ENCODE results near the gene IL15RA. TPM values are rescaled to one million over a fixed set of nuclear protein-coding genes. Genes with fewer than 3 reads are reported as not detected.

Gene IL15RA
- total and polyA plus RNA-seq, 4 donors = 6.6 to 10.7 (median 9.4) TPM

- Histone ChIP-seq H3K36me3 (ENCODE audit: control insufficient read depth in 4 of 4, insufficient read depth in 3 of 4, low read depth in 1 of 4, low read length in 3 of 4) (peaks cover 23 to 87% (median 74%) of the 10 kb centered on the region in 4 donors), H3K27me3 (ENCODE audit: control insufficient read depth in 4 of 4, insufficient read depth in 4 of 4, low read length in 3 of 4) (no peaks in the 10 kb centered on the region), H3K9ac (ENCODE audit: low read depth in 1 of 2, low read length in 2 of 2) (no peak overlapping the region), H3K4me3 (ENCODE audit: low read depth in 1 of 3, low read length in 3 of 3) (no peak overlapping the region), H3K27ac (ENCODE audit: low read depth in 1 of 2, low read length in 2 of 2) (no peak overlapping the region), H3K9me3 (ENCODE audit: control insufficient read depth in 4 of 4, low read length in 3 of 4) (no peaks in the 10 kb centered on the region), H3K4me1 (ENCODE audit: control insufficient read depth in 4 of 4, insufficient read depth in 4 of 4, low read length in 3 of 4) (no peaks in the 10 kb centered on the region)
- no peak for TF ChIP-seq FOXA2 (IDR thresholded peaks at IDR 0.05)
- no peak for TF ChIP-seq MAX (IDR thresholded peaks at IDR 0.05)
- TF ChIP-seq REST (IDR thresholded peaks at IDR 0.05) = no peak
- no peak for TF ChIP-seq ZBTB33 (IDR thresholded peaks at IDR 0.05)
- TF ChIP-seq HNF4A (conservative IDR thresholded peaks at IDR 0.05) = no peak
- TF ChIP-seq TAF1 (conservative IDR thresholded peaks at IDR 0.05) = no peak
- no peak for DNase-seq (ENCODE audit: low spot score)
- WGBS = 94% methylated on average over 5 of the region's 5 CpGs
Measured at GRCh38 chr10:5921746-5922145, 55.6 kb downstream of the IL15RA start.

- Histone ChIP-seq H3K36me3 (ENCODE audit: control insufficient read depth in 4 of 4, insufficient read depth in 3 of 4, low read depth in 1 of 4, low read length in 3 of 4) (peaks cover 30 to 93% (median 79%) of the 10 kb centered on the region in 4 donors), H3K27ac (ENCODE audit: low read depth in 1 of 2, low read length in 2 of 2) (no peak overlapping the region), H3K27me3 (ENCODE audit: control insufficient read depth in 4 of 4, insufficient read depth in 4 of 4, low read length in 3 of 4) (no peaks in the 10 kb centered on the region), H3K9me3 (ENCODE audit: control insufficient read depth in 4 of 4, low read length in 3 of 4) (no peaks in the 10 kb centered on the region), H3K9ac (ENCODE audit: low read depth in 1 of 2, low read length in 2 of 2) (no peak overlapping the region), H3K4me3 (ENCODE audit: low read depth in 1 of 3, low read length in 3 of 3) (no peak overlapping the region), H3K4me1 (ENCODE audit: control insufficient read depth in 4 of 4, insufficient read depth in 4 of 4, low read length in 3 of 4) (no peaks in the 10 kb centered on the region)
- no peak for DNase-seq (ENCODE audit: low spot score)
- WGBS = 97% methylated on average over 7 of the region's 7 CpGs
- TF ChIP-seq CTCF (IDR thresholded peaks at IDR 0.05; ENCODE audit: low read depth, low read length, missing input control) (no peak), HNF4A (conservative IDR thresholded peaks at IDR 0.05) (no peak), HNF4G (IDR thresholded peaks at IDR 0.05) (no peak), MAX (IDR thresholded peaks at IDR 0.05) (no peak), FOXA2 (IDR thresholded peaks at IDR 0.05) (no peak), YY1 (IDR thresholded peaks at IDR 0.05) (no peak), RAD21 (IDR thresholded peaks at IDR 0.05) (no peak), EGR1 (IDR thresholded peaks at IDR 0.05; ENCODE audit: low read depth in 2 of 2) (no peak), NR2F2 (IDR thresholded peaks at IDR 0.05) (no peak), ZBTB33 (IDR thresholded peaks at IDR 0.05) (no peak), RXRA (IDR thresholded peaks at IDR 0.05) (no peak), FOXA1 (IDR thresholded peaks at IDR 0.05) (no peak), GABPA (IDR thresholded peaks at IDR 0.05 in 1 of 2, conservative IDR thresholded peaks at IDR 0.05 in 1 of 2) (no peak), ATF3 (IDR thresholded peaks at IDR 0.05) (no peak), REST (IDR thresholded peaks at IDR 0.05) (no peak)
Measured at GRCh38 chr10:5919568-5919967, 57.8 kb downstream of the IL15RA start.
